Measurements from ENCODE around the gene RHCG.

DNA sequence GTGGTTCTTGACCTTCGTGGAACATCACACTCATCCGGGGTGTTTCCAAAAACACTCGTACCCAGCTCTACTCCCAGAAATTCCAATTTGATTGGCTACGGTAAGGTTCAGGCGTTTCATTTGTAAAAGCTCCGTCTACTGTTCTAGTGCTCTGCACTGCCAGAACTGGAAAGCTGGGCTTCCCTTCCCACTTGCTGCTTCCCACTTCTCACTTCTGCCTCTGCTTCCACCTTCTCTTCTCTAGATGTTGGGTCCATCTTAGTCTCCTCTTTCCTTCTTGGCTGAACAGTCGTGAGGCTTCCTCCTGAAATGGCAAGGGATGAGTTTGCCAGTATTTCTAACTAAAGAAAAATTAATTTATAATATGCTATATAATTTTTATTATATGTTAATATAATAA is 29.8 kb upstream of the RHCG start:
- TF ChIP-seq, protein P1, sequence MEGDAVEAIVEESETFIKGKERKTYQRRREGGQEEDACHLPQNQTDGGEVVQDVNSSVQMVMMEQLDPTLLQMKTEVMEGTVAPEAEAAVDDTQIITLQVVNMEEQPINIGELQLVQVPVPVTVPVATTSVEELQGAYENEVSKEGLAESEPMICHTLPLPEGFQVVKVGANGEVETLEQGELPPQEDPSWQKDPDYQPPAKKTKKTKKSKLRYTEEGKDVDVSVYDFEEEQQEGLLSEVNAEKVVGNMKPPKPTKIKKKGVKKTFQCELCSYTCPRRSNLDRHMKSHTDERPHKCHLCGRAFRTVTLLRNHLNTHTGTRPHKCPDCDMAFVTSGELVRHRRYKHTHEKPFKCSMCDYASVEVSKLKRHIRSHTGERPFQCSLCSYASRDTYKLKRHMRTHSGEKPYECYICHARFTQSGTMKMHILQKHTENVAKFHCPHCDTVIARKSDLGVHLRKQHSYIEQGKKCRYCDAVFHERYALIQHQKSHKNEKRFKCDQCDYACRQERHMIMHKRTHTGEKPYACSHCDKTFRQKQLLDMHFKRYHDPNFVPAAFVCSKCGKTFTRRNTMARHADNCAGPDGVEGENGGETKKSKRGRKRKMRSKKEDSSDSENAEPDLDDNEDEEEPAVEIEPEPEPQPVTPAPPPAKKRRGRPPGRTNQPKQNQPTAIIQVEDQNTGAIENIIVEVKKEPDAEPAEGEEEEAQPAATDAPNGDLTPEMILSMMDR (IDR thresholded peaks at IDR 0.05) = no peak
- no peak for TF ChIP-seq POLR2A (IDR thresholded peaks at IDR 0.05)

All from adrenal gland (tissue), 5 donors.